GM23338 (cell line): Measurements from ENCODE around the gene GABRB3. TPM values are rescaled to one million over a fixed set of nuclear protein-coding genes. Genes with fewer than 3 reads are reported as not detected.

Experiments used
- ATAC-seq: fragments of 200-7000 bp; cut with Tn5 transposase; 3 replicates; pipeline ENCODE4 v1.9.1; 2020
- DNase-seq: peaks from one replicate; pipeline ENCODE4 v3.0.0-alpha.2; 2015; ENCODE audit warnings: low spot score
- H2AFZ ChIP-seq: fragments of 200-600 bp; sonication (generic); 2 replicates; pipeline ENCODE4 v1.8.0; 2016; ENCODE audit warnings: antibody characterized with exemption, mild to moderate bottlenecking, moderate library complexity
- H3F3A ChIP-seq: fragments of 200-600 bp; sonication (generic); replicated peaks from 2 replicates; pipeline ENCODE4 v1.8.0; 2017; ENCODE audit warnings: antibody characterized with exemption, mixed run types, low read depth
- H3K27ac ChIP-seq: fragments of 200-600 bp; sonication (generic); 2 replicates; pipeline ENCODE4 v1.6.1; 2016; ENCODE audit warnings: low read depth
- H3K27me3 ChIP-seq: fragments of 200-600 bp; sonication (generic); 2 replicates; pipeline ENCODE4 v1.8.0; 2016; ENCODE audit warnings: mild to moderate bottlenecking, mixed run types, moderate library complexity; ENCODE audit not compliant: insufficient read depth
- H3K36me3 ChIP-seq: fragments of 200-600 bp; sonication (generic); 2 replicates; pipeline ENCODE4 v1.8.0; 2016; ENCODE audit warnings: mild to moderate bottlenecking; ENCODE audit not compliant: insufficient read depth
- H3K4me1 ChIP-seq: fragments of 200-600 bp; sonication (generic); 2 replicates; pipeline ENCODE4 v1.8.0; 2016; ENCODE audit warnings: mild to moderate bottlenecking, moderate library complexity; ENCODE audit not compliant: insufficient read depth
- H3K4me2 ChIP-seq: fragments of 200-600 bp; sonication (generic); 2 replicates; pipeline ENCODE4 v1.7.1; 2017; ENCODE audit warnings: mixed run types
- H3K4me3 ChIP-seq: fragments of 200-600 bp; sonication (generic); 2 replicates; pipeline ENCODE4 v1.6.1; 2016; ENCODE audit warnings: mixed run types
- H3K79me2 ChIP-seq: fragments of 200-600 bp; sonication (generic); replicated peaks from 2 replicates; pipeline ENCODE4 v1.8.0; 2017; ENCODE audit warnings: mild to moderate bottlenecking; ENCODE audit not compliant: insufficient read depth
- H3K9me2 ChIP-seq: fragments of 200-600 bp; sonication (generic); 2 replicates; pipeline ENCODE4 v1.8.0; 2017; ENCODE audit not compliant: insufficient read depth
- H4K20me1 ChIP-seq: fragments of 200-600 bp; sonication (generic); replicated peaks from 2 replicates; pipeline ENCODE4 v1.8.0; 2017; ENCODE audit warnings: mild to moderate bottlenecking; ENCODE audit not compliant: insufficient read depth
- H3K27ac Mint-ChIP-seq: 2 replicates; pipeline ENCODE4 v1.8.0; 2020; ENCODE audit warnings: inconsistent platforms, mild to moderate bottlenecking, moderate library complexity, mixed read lengths
- H3K27me3 Mint-ChIP-seq: 3 replicates; pipeline ENCODE4 v1.8.0; 2022; ENCODE audit warnings: low read depth, mild to moderate bottlenecking, moderate library complexity, mixed read lengths, inconsistent platforms; ENCODE audit not compliant: insufficient read depth, poor library complexity
- H3K36me3 Mint-ChIP-seq: 3 replicates; pipeline ENCODE4 v1.8.0; 2021; ENCODE audit warnings: low read depth, mild to moderate bottlenecking, inconsistent platforms, moderate library complexity, mixed read lengths
- H3K4me1 Mint-ChIP-seq: 3 replicates; pipeline ENCODE4 v1.8.0; 2020; ENCODE audit warnings: mild to moderate bottlenecking, inconsistent platforms, mixed read lengths
- H3K4me3 Mint-ChIP-seq: 3 replicates; pipeline ENCODE4 v1.8.0; 2021; ENCODE audit warnings: moderate library complexity, mild to moderate bottlenecking, inconsistent platforms, mixed read lengths
- H3K9me3 Mint-ChIP-seq: 3 replicates; pipeline ENCODE4 v1.8.0; 2020; ENCODE audit warnings: moderate library complexity, mild to moderate bottlenecking, inconsistent platforms, mixed read lengths
- CREB1 ChIP-seq: fragments of 250-450 bp; sonication (Bioruptor Pico); IDR thresholded peaks from 2 replicates; pipeline ENCODE4 v1.5.0; 2020; ENCODE audit warnings: low read depth, mild to moderate bottlenecking, moderate library complexity
- CTCF ChIP-seq, 2 experiments: fragments of 200-600 bp in 1 of 2; sonication (generic) in 1 of 2; conservative IDR thresholded peaks; 2 replicates each; pipeline versions ENCODE4 v1.5.1 to v1.6.1; 2016 to 2017; ENCODE audit warnings: antibody characterized with exemption in 2 of 2, low read depth in 2 of 2, mild to moderate bottlenecking in 2 of 2, moderate library complexity in 1 of 2
- ETS1 ChIP-seq: IDR thresholded peaks from 2 replicates; pipeline ENCODE4 v1.6.1; 2016; ENCODE audit warnings: antibody characterized with exemption
- EZH2 ChIP-seq: fragments of 200-600 bp; sonication (generic); IDR thresholded peaks from one replicate; pipeline ENCODE4 v1.8.0; 2017; ENCODE audit warnings: antibody characterized with exemption, mild to moderate bottlenecking, low read depth; ENCODE audit not compliant: unreplicated experiment
- EZH2phosphoT487 ChIP-seq: fragments of 200-600 bp; sonication (generic); IDR thresholded peaks from one replicate; pipeline ENCODE4 v1.8.1; 2018; ENCODE audit warnings: antibody characterized with exemption; ENCODE audit not compliant: unreplicated experiment
- JUNB ChIP-seq: IDR thresholded peaks from one replicate; pipeline ENCODE4 v1.6.1; 2016; ENCODE audit warnings: antibody characterized with exemption; ENCODE audit not compliant: unreplicated experiment
- NANOG ChIP-seq: IDR thresholded peaks from 2 replicates; pipeline ENCODE4 v1.6.1; 2016; ENCODE audit warnings: antibody characterized with exemption, borderline replicate concordance
- POLR2AphosphoS5 ChIP-seq: IDR thresholded peaks from 2 replicates; pipeline ENCODE4 v1.6.1; 2016; ENCODE audit warnings: antibody characterized with exemption, low read depth
- REST ChIP-seq: IDR thresholded peaks from one replicate; pipeline ENCODE4 v1.6.1; 2018; ENCODE audit warnings: antibody characterized with exemption; ENCODE audit not compliant: unreplicated experiment
- STAT1 ChIP-seq: IDR thresholded peaks from one replicate; pipeline ENCODE4 v1.6.1; 2016; ENCODE audit warnings: antibody characterized with exemption; ENCODE audit not compliant: unreplicated experiment
- ZNF114 ChIP-seq: fragments of 250-450 bp; sonication (Bioruptor Pico); IDR thresholded peaks from 2 replicates; pipeline ENCODE4 v1.5.0; 2020; ENCODE audit warnings: mild to moderate bottlenecking, moderate library complexity
- ZNF331 ChIP-seq: fragments of 250-450 bp; sonication (Bioruptor Pico); IDR thresholded peaks from 2 replicates; pipeline ENCODE4 v1.5.0; 2020; ENCODE audit warnings: low read depth, mild to moderate bottlenecking, moderate library complexity
- ZNF462 ChIP-seq: fragments of 250-450 bp; sonication (Bioruptor Pico); IDR thresholded peaks from 2 replicates; pipeline ENCODE4 v1.5.0; 2020; ENCODE audit warnings: mild to moderate bottlenecking, moderate library complexity
- polyA plus RNA-seq: library from polyadenylated mRNA; unstranded; fragments of >200 nt; fragmentation: Nextera tagmentation; extraction: Ambion mirVana; gene quantifications from 2 replicates; pipeline ENCODE4 v1.2.1, GENCODE V29; 2016
- total RNA-seq: library from RNA; depleted of rRNA; stranded (reverse); fragments of >200 nt; shearing (Covaris generic); gene quantifications from 2 replicates; pipeline ENCODE4 v1.2.3, GENCODE V29; 2014

GABRB3 gene
- total and polyA plus RNA-seq, 2 experiments from 2014 or later = 56.5 to 131 TPM

GRCh38 chr15:26674467-26674866 is 98.4 kb downstream of the GABRB3 start:
- TF ChIP-seq NANOG (no peak), REST (no peak), ETS1 (no peak), CTCF (conservative IDR thresholded peaks at IDR 0.05; ENCODE audit: low read depth in 2 of 2) (no peak), ZNF462 (CRISPR knock-in tag) (no peak), ZNF331 (CRISPR knock-in tag) (no peak), ZNF114 (no peak), JUNB (no peak), CREB1 (no peak), POLR2AphosphoS5 (no peak), STAT1 (no peak), EZH2 (no peak), EZH2phosphoT487 (no peak)
- Mint-ChIP-seq H3K4me3 (no peak overlapping the region), H3K36me3 (peaks cover 3% of the 10 kb centered on the region; the same call in 2 of the 3 replicates), H3K27ac (peak overlapping the region; percentile 11; the same call in 1 of the 2 replicates), H3K4me1 (peaks cover 73% of the 10 kb centered on the region), H3K9me3 (no peaks in the 10 kb centered on the region; the same call in 2 of the 3 replicates), H3K27me3 (peaks cover 10% of the 10 kb centered on the region)
- Histone ChIP-seq H3F3A (0 out of 2 replicates have a peak, but pooled peaks cover 2% of the 10 kb centered on the region), H3K9me2 (no peaks in the 10 kb centered on the region; the same call in 1 of the 2 replicates), H3K4me3 (no peak overlapping the region), H3K79me2 (peaks cover 92% of the 10 kb centered on the region), H4K20me1 (peaks cover 7% of the 10 kb centered on the region), H3K4me1 (peaks cover 47% of the 10 kb centered on the region), H3K27ac (peak overlapping the region; percentile 74; the same call in 1 of the 2 replicates), H3K27me3 (no peaks in the 10 kb centered on the region), H3K36me3 (no peaks in the 10 kb centered on the region), H3K4me2 (no peak overlapping the region), H2AFZ (no peak overlapping the region)
- no peak for DNase-seq
- ATAC-seq = no peak
